GM23338 (cell line): ENCODE measurements around the gene NCAPD2. TPM values are rescaled to one million over a fixed set of nuclear protein-coding genes. Genes with fewer than 3 reads are reported as not detected.

ENCODE experiments used
- ATAC-seq: fragments of 200-7000 bp; cut with Tn5 transposase; 3 replicates; pipeline ENCODE4 v1.9.1; 2020
- DNase-seq: peaks from one replicate; pipeline ENCODE4 v3.0.0-alpha.2; 2015; ENCODE audit warnings: low spot score
- H2AFZ ChIP-seq: fragments of 200-600 bp; sonication (generic); 2 replicates; pipeline ENCODE4 v1.8.0; 2016; ENCODE audit warnings: antibody characterized with exemption, mild to moderate bottlenecking, moderate library complexity
- H3F3A ChIP-seq: fragments of 200-600 bp; sonication (generic); replicated peaks from 2 replicates; pipeline ENCODE4 v1.8.0; 2017; ENCODE audit warnings: antibody characterized with exemption, mixed run types, low read depth
- H3K27ac ChIP-seq: fragments of 200-600 bp; sonication (generic); 2 replicates; pipeline ENCODE4 v1.6.1; 2016; ENCODE audit warnings: low read depth
- H3K27me3 ChIP-seq: fragments of 200-600 bp; sonication (generic); 2 replicates; pipeline ENCODE4 v1.8.0; 2016; ENCODE audit warnings: mild to moderate bottlenecking, mixed run types, moderate library complexity; ENCODE audit not compliant: insufficient read depth
- H3K36me3 ChIP-seq: fragments of 200-600 bp; sonication (generic); 2 replicates; pipeline ENCODE4 v1.8.0; 2016; ENCODE audit warnings: mild to moderate bottlenecking; ENCODE audit not compliant: insufficient read depth
- H3K4me1 ChIP-seq: fragments of 200-600 bp; sonication (generic); 2 replicates; pipeline ENCODE4 v1.8.0; 2016; ENCODE audit warnings: mild to moderate bottlenecking, moderate library complexity; ENCODE audit not compliant: insufficient read depth
- H3K4me2 ChIP-seq: fragments of 200-600 bp; sonication (generic); 2 replicates; pipeline ENCODE4 v1.7.1; 2017; ENCODE audit warnings: mixed run types
- H3K4me3 ChIP-seq: fragments of 200-600 bp; sonication (generic); 2 replicates; pipeline ENCODE4 v1.6.1; 2016; ENCODE audit warnings: mixed run types
- H3K79me2 ChIP-seq: fragments of 200-600 bp; sonication (generic); replicated peaks from 2 replicates; pipeline ENCODE4 v1.8.0; 2017; ENCODE audit warnings: mild to moderate bottlenecking; ENCODE audit not compliant: insufficient read depth
- H3K9me2 ChIP-seq: fragments of 200-600 bp; sonication (generic); 2 replicates; pipeline ENCODE4 v1.8.0; 2017; ENCODE audit not compliant: insufficient read depth
- H4K20me1 ChIP-seq: fragments of 200-600 bp; sonication (generic); replicated peaks from 2 replicates; pipeline ENCODE4 v1.8.0; 2017; ENCODE audit warnings: mild to moderate bottlenecking; ENCODE audit not compliant: insufficient read depth
- H3K27ac Mint-ChIP-seq: 2 replicates; pipeline ENCODE4 v1.8.0; 2020; ENCODE audit warnings: inconsistent platforms, mild to moderate bottlenecking, moderate library complexity, mixed read lengths
- H3K27me3 Mint-ChIP-seq: 3 replicates; pipeline ENCODE4 v1.8.0; 2022; ENCODE audit warnings: low read depth, mild to moderate bottlenecking, moderate library complexity, mixed read lengths, inconsistent platforms; ENCODE audit not compliant: insufficient read depth, poor library complexity
- H3K36me3 Mint-ChIP-seq: 3 replicates; pipeline ENCODE4 v1.8.0; 2021; ENCODE audit warnings: low read depth, mild to moderate bottlenecking, inconsistent platforms, moderate library complexity, mixed read lengths
- H3K4me1 Mint-ChIP-seq: 3 replicates; pipeline ENCODE4 v1.8.0; 2020; ENCODE audit warnings: mild to moderate bottlenecking, inconsistent platforms, mixed read lengths
- H3K4me3 Mint-ChIP-seq: 3 replicates; pipeline ENCODE4 v1.8.0; 2021; ENCODE audit warnings: moderate library complexity, mild to moderate bottlenecking, inconsistent platforms, mixed read lengths
- H3K9me3 Mint-ChIP-seq: 3 replicates; pipeline ENCODE4 v1.8.0; 2020; ENCODE audit warnings: moderate library complexity, mild to moderate bottlenecking, inconsistent platforms, mixed read lengths
- CTCF ChIP-seq, 2 experiments: fragments of 200-600 bp in 1 of 2; sonication (generic) in 1 of 2; conservative IDR thresholded peaks; 2 replicates each; pipeline versions ENCODE4 v1.5.1 to v1.6.1; 2016 to 2017; ENCODE audit warnings: antibody characterized with exemption in 2 of 2, low read depth in 2 of 2, mild to moderate bottlenecking in 2 of 2, moderate library complexity in 1 of 2
- ETS1 ChIP-seq: IDR thresholded peaks from 2 replicates; pipeline ENCODE4 v1.6.1; 2016; ENCODE audit warnings: antibody characterized with exemption
- EZH2 ChIP-seq: fragments of 200-600 bp; sonication (generic); IDR thresholded peaks from one replicate; pipeline ENCODE4 v1.8.0; 2017; ENCODE audit warnings: antibody characterized with exemption, mild to moderate bottlenecking, low read depth; ENCODE audit not compliant: unreplicated experiment
- EZH2phosphoT487 ChIP-seq: fragments of 200-600 bp; sonication (generic); IDR thresholded peaks from one replicate; pipeline ENCODE4 v1.8.1; 2018; ENCODE audit warnings: antibody characterized with exemption; ENCODE audit not compliant: unreplicated experiment
- JUNB ChIP-seq: IDR thresholded peaks from one replicate; pipeline ENCODE4 v1.6.1; 2016; ENCODE audit warnings: antibody characterized with exemption; ENCODE audit not compliant: unreplicated experiment
- NANOG ChIP-seq: IDR thresholded peaks from 2 replicates; pipeline ENCODE4 v1.6.1; 2016; ENCODE audit warnings: antibody characterized with exemption, borderline replicate concordance
- POLR2AphosphoS5 ChIP-seq: IDR thresholded peaks from 2 replicates; pipeline ENCODE4 v1.6.1; 2016; ENCODE audit warnings: antibody characterized with exemption, low read depth
- REST ChIP-seq: IDR thresholded peaks from one replicate; pipeline ENCODE4 v1.6.1; 2018; ENCODE audit warnings: antibody characterized with exemption; ENCODE audit not compliant: unreplicated experiment
- STAT1 ChIP-seq: IDR thresholded peaks from one replicate; pipeline ENCODE4 v1.6.1; 2016; ENCODE audit warnings: antibody characterized with exemption; ENCODE audit not compliant: unreplicated experiment
- ZNF114 ChIP-seq: fragments of 250-450 bp; sonication (Bioruptor Pico); IDR thresholded peaks from 2 replicates; pipeline ENCODE4 v1.5.0; 2020; ENCODE audit warnings: mild to moderate bottlenecking, moderate library complexity
- ZNF331 ChIP-seq: fragments of 250-450 bp; sonication (Bioruptor Pico); IDR thresholded peaks from 2 replicates; pipeline ENCODE4 v1.5.0; 2020; ENCODE audit warnings: low read depth, mild to moderate bottlenecking, moderate library complexity
- polyA plus RNA-seq: library from polyadenylated mRNA; unstranded; fragments of >200 nt; fragmentation: Nextera tagmentation; extraction: Ambion mirVana; gene quantifications from 2 replicates; pipeline ENCODE4 v1.2.1, GENCODE V29; 2016
- total RNA-seq: library from RNA; depleted of rRNA; stranded (reverse); fragments of >200 nt; shearing (Covaris generic); gene quantifications from 2 replicates; pipeline ENCODE4 v1.2.3, GENCODE V29; 2014

The NCAPD2 gene
- total and polyA plus RNA-seq, 2 experiments from 2014 or later: 34.2 to 217 TPM

- DNase-seq (peak; percentile 58), ATAC-seq (peak; percentile 90)
- Mint-ChIP-seq H3K4me1 (peaks cover 8% of the 10 kb centered on the region; the same call in 2 of the 3 replicates), H3K27ac (peak overlapping the region; percentile 91), H3K9me3 (no peaks in the 10 kb centered on the region), H3K4me3 (no peak overlapping the region), H3K27me3 (peaks cover 1% of the 10 kb centered on the region), H3K36me3 (peaks cover 54% of the 10 kb centered on the region)
- Histone ChIP-seq H3K9me2 (no peaks in the 10 kb centered on the region), H3K36me3 (peaks cover 42% of the 10 kb centered on the region), H3K4me1 (peaks cover 7% of the 10 kb centered on the region; the same call in 1 of the 2 replicates), H2AFZ (no peak overlapping the region), H3F3A (no peaks in the 10 kb centered on the region), H4K20me1 (peaks cover 10% of the 10 kb centered on the region), H3K4me3 (no peak overlapping the region), H3K27me3 (no peaks in the 10 kb centered on the region), H3K27ac (peak overlapping the region; percentile 55), H3K79me2 (peaks cover 64% of the 10 kb centered on the region), H3K4me2 (0 out of 2 replicates have a peak overlapping the region, but pooled peaks have one; percentile 7)
- TF ChIP-seq EZH2phosphoT487 (no peak), POLR2AphosphoS5 (peak; percentile 62)
These were observed 13.4 kb downstream of the NCAPD2 start for GRCh38 chr12:6507102-6507998.

GRCh38 chr12:6508087-6508486 lies 14.2 kb downstream of the NCAPD2 start:
- Mint-ChIP-seq H3K4me3 (no peak overlapping the region), H3K36me3 (peaks cover 60% of the 10 kb centered on the region), H3K27me3 (peaks cover 1% of the 10 kb centered on the region), H3K9me3 (no peaks in the 10 kb centered on the region), H3K27ac (peak overlapping the region; percentile 91), H3K4me1 (peaks cover 8% of the 10 kb centered on the region; the same call in 2 of the 3 replicates)
- H3K79me2 ChIP-seq: peaks cover 57% of the 10 kb centered on the region
- peaks cover 10% of the 10 kb centered on the region for H4K20me1 ChIP-seq
- no peaks in the 10 kb centered on the region for H3F3A ChIP-seq
- peak; percentile 16; the same call in 2 of the 3 replicates for ATAC-seq
- no peaks in the 10 kb centered on the region for H3K27me3 ChIP-seq
- no peak overlapping the region for H3K4me3 ChIP-seq
- peaks cover 49% of the 10 kb centered on the region for H3K36me3 ChIP-seq
- peaks cover 7% of the 10 kb centered on the region; the same call in 1 of the 2 replicates for H3K4me1 ChIP-seq
- no peak overlapping the region for H2AFZ ChIP-seq
- peak overlapping the region; percentile 35 for H3K27ac ChIP-seq
- no peaks in the 10 kb centered on the region for H3K9me2 ChIP-seq
- no peak for DNase-seq
- no peak overlapping the region for H3K4me2 ChIP-seq
- no peak for TF ChIP-seq EZH2
- no peak for TF ChIP-seq CTCF (conservative IDR thresholded peaks at IDR 0.05; ENCODE audit: low read depth in 2 of 2)
- TF ChIP-seq STAT1: no peak
- TF ChIP-seq ZNF331: no peak
- no peak for TF ChIP-seq NANOG
- TF ChIP-seq ZNF114: no peak
- no peak for TF ChIP-seq REST
- TF ChIP-seq ETS1: no peak
- TF ChIP-seq JUNB: no peak
